LNCaP clone FGC (cell line): ENCODE data around the gene ITGA11.

Source experiments
- DNase-seq: peaks from one replicate; pipeline ENCODE4 v3.0.0-alpha.2; 2011; ENCODE audit warnings: low read depth
- H3K4me3 ChIP-seq: 2 replicates; pipeline ENCODE4 v1.5.1; 2011; ENCODE audit warnings: mild to moderate bottlenecking, low read depth, low read length, control low read depth
- TF ChIP-seq, protein P1 (sequence below): IDR thresholded peaks from 2 replicates; pipeline ENCODE4 v1.5.1; 2012; ENCODE audit warnings: mild to moderate bottlenecking; ENCODE audit not compliant: control insufficient read depth, insufficient read depth; ENCODE audit errors: extremely low read depth

The ITGA11 gene

DNA sequence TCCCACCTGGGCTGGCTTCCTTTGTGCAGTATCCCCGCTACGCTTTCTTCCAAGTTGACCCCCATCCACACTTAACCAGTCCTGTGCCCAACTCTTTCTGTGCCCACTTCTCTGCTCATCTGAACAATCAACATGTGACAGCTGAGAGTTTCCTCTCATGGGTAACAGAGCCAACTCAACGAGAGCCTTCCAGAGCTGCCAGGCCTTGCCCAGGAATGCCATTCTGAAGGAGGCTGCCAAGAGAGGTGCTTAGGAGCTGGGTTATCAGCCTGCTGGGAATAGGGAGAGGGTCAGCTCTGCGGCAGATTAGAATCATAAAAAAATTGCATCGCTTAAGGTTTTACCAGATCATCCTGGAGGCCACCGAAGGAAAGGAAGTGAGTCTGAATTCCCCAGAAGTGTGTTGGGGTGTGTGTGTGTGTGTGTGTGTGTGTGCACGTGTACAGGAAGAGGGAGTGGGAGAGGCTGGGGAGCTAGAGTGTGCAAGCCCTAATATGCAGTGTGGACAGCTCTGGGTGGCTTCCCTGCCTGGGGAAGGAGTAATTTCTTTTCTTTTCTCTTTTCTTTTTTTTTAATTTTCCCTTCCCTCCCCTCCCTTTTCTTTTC lies 66.7 kb downstream of the ITGA11 start:
- DNase-seq = no peak
- no peak overlapping the region for H3K4me3 ChIP-seq
- TF ChIP-seq, protein P1, sequence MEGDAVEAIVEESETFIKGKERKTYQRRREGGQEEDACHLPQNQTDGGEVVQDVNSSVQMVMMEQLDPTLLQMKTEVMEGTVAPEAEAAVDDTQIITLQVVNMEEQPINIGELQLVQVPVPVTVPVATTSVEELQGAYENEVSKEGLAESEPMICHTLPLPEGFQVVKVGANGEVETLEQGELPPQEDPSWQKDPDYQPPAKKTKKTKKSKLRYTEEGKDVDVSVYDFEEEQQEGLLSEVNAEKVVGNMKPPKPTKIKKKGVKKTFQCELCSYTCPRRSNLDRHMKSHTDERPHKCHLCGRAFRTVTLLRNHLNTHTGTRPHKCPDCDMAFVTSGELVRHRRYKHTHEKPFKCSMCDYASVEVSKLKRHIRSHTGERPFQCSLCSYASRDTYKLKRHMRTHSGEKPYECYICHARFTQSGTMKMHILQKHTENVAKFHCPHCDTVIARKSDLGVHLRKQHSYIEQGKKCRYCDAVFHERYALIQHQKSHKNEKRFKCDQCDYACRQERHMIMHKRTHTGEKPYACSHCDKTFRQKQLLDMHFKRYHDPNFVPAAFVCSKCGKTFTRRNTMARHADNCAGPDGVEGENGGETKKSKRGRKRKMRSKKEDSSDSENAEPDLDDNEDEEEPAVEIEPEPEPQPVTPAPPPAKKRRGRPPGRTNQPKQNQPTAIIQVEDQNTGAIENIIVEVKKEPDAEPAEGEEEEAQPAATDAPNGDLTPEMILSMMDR = no peak

- TF ChIP-seq, protein P1 = no peak
- DNase-seq = no peak
- no peak overlapping the region for H3K4me3 ChIP-seq
These were observed 67.3 kb downstream of the ITGA11 start for GRCh38 chr15:68364660-68365035.

DNA sequence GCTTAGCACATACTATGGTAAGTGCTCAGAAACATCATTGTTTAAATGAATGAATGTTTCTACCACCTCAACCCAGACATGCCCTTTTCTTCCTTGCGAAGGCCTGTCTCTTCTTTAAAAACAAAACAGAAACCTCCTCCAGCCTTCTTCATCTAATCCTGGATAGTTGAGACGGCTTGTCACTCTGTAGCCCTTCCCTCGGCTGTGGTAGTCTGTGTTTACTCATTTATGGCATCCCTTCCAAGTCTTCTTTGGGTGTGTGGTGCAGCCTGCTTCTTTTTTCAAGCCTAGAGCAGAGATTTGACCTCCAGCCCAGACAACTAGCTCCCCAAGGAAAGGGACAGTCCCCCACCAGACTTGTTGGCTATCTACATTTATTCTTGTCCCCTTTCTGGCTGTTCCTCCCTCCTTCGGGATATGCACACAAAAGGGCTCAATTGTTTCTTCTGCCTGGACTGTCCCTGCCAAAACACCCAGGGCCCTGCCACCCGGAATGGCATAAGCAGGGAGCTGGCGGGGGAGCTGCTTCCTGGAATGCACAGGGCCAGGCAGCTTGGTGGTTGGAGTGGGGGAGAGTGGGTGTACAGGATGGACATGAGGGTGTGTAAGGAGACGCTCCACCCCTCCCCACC lies 67.8 kb downstream of the ITGA11 start:
- no peak overlapping the region for H3K4me3 ChIP-seq
- DNase-seq = no peak
- TF ChIP-seq, protein P1 = no peak

- TF ChIP-seq, protein P1 = no peak
- no peak for DNase-seq
- H3K4me3 ChIP-seq = no peak overlapping the region
These were observed 68.6 kb downstream of the ITGA11 start for GRCh38 chr15:68363353-68363752.

GRCh38 chr15:68362537-68363126 lies 69.3 kb downstream of the ITGA11 start:
- DNase-seq = no peak
- H3K4me3 ChIP-seq = no peak overlapping the region
- TF ChIP-seq, protein P1 = no peak

GRCh38 chr15:68360721-68361120 lies 71.2 kb downstream of the ITGA11 start:
- H3K4me3 ChIP-seq = no peak overlapping the region
- TF ChIP-seq, protein P1 = no peak
- no peak for DNase-seq
